Liver (tissue), 9 donors: ENCODE results near the gene RNU11. TPM values are rescaled to one million over a fixed set of nuclear protein-coding genes. Genes with fewer than 3 reads are reported as not detected.
A peak's percentile ranks its signal among the peaks of the same experiment; 100 is the strongest.
"Not testable (repeated sequence)": the region's sequence is repeated elsewhere in the genome, so short reads cannot be mapped to it uniquely, and the experiment has no call there.

Experiments
- DNase-seq: peaks from one replicate; pipeline ENCODE4 v3.0.0-alpha.2; 2017; ENCODE audit warnings: low spot score
- H3K27ac ChIP-seq, 2 donors: one replicate each; pipeline ENCODE4 v1.7.0; 2013; ENCODE audit warnings: inconsistent platforms in 2 of 2, low read length in 2 of 2, control low read depth in 1 of 2, low read depth in 1 of 2, mild to moderate bottlenecking in 1 of 2
- H3K27me3 ChIP-seq, 4 donors: one replicate each; pipeline versions ENCODE4 v1.6.1 to v1.7.0; 2013; ENCODE audit warnings: low read length in 3 of 4, inconsistent platforms in 1 of 4, mild to moderate bottlenecking in 1 of 4, moderate library complexity in 1 of 4; ENCODE audit not compliant: control insufficient read depth in 4 of 4, insufficient read depth in 4 of 4
- H3K36me3 ChIP-seq, 4 donors: one replicate each; pipeline versions ENCODE4 v1.6.1 to v1.7.0; 2013; ENCODE audit warnings: low read length in 3 of 4, mild to moderate bottlenecking in 3 of 4, low read depth in 1 of 4, moderate library complexity in 1 of 4; ENCODE audit not compliant: control insufficient read depth in 4 of 4, insufficient read depth in 3 of 4
- H3K4me1 ChIP-seq, 4 donors: one replicate each; pipeline versions ENCODE4 v1.6.1 to v1.7.0; 2013; ENCODE audit warnings: low read length in 3 of 4, mild to moderate bottlenecking in 3 of 4, moderate library complexity in 1 of 4; ENCODE audit not compliant: control insufficient read depth in 4 of 4, insufficient read depth in 4 of 4
- H3K4me3 ChIP-seq, 3 donors: one replicate each; pipeline versions ENCODE4 v1.6.1 to v1.7.0; 2013; ENCODE audit warnings: low read length in 3 of 3, control low read depth in 1 of 3, low read depth in 1 of 3, mild to moderate bottlenecking in 1 of 3
- H3K9ac ChIP-seq, 2 donors: one replicate each; pipeline ENCODE4 v1.7.0; 2013; ENCODE audit warnings: low read length in 2 of 2, mild to moderate bottlenecking in 2 of 2, moderate library complexity in 2 of 2, control low read depth in 1 of 2, low read depth in 1 of 2
- H3K9me3 ChIP-seq, 4 donors: one replicate each; pipeline versions ENCODE4 v1.6.1 to v1.7.0; 2013; ENCODE audit warnings: low read length in 3 of 4; ENCODE audit not compliant: control insufficient read depth in 4 of 4
- CTCF ChIP-seq: fragments of 150-350 bp; IDR thresholded peaks from 2 replicates; pipeline ENCODE4 v1.5.1; 2017; ENCODE audit warnings: improper control_type of control experiment, low read depth, low read length; ENCODE audit not compliant: missing input control
- FOXA2 ChIP-seq: IDR thresholded peaks from 2 replicates; pipeline ENCODE4 v1.6.1; 2016; ENCODE audit warnings: antibody characterized with exemption
- GABPA ChIP-seq, 2 donors: IDR thresholded peaks in 1 of 2; conservative IDR thresholded peaks in 1 of 2; 2 replicates each; pipeline ENCODE4 v1.6.1; 2016; ENCODE audit warnings: antibody characterized with exemption in 2 of 2, mild to moderate bottlenecking in 1 of 2, moderate library complexity in 1 of 2
- HNF4A ChIP-seq, 2 donors: conservative IDR thresholded peaks; 2 replicates each; pipeline ENCODE4 v1.6.1; 2016; ENCODE audit warnings: antibody characterized with exemption in 2 of 2, mild to moderate bottlenecking in 2 of 2
- HNF4G ChIP-seq: IDR thresholded peaks from 2 replicates; pipeline ENCODE4 v1.6.1; 2016; ENCODE audit warnings: antibody characterized with exemption
- JUND ChIP-seq, 2 donors: IDR thresholded peaks; 2 replicates each; pipeline ENCODE4 v1.6.1; 2016; ENCODE audit warnings: antibody characterized with exemption in 2 of 2
- MAX ChIP-seq: IDR thresholded peaks from 2 replicates; pipeline ENCODE4 v1.6.1; 2016; ENCODE audit warnings: antibody characterized with exemption
- NR2F2 ChIP-seq: IDR thresholded peaks from 2 replicates; pipeline ENCODE4 v1.6.1; 2016; ENCODE audit warnings: antibody characterized with exemption
- RAD21 ChIP-seq, 2 donors: IDR thresholded peaks; 2 replicates each; pipeline ENCODE4 v1.6.1; 2016; ENCODE audit warnings: antibody characterized with exemption in 2 of 2, mild to moderate bottlenecking in 2 of 2
- REST ChIP-seq: IDR thresholded peaks from 2 replicates; pipeline ENCODE4 v1.6.1; 2016; ENCODE audit warnings: antibody characterized with exemption, mild to moderate bottlenecking
- RXRA ChIP-seq, 2 donors: IDR thresholded peaks; 2 replicates each; pipeline ENCODE4 v1.6.1; 2017 to 2018; ENCODE audit warnings: antibody characterized with exemption in 2 of 2, mild to moderate bottlenecking in 1 of 2
- SP1 ChIP-seq: IDR thresholded peaks from 2 replicates; pipeline ENCODE4 v1.6.1; 2018; ENCODE audit warnings: antibody characterized with exemption, mild to moderate bottlenecking
- TAF1 ChIP-seq: conservative IDR thresholded peaks from 2 replicates; pipeline ENCODE4 v1.6.1; 2016; ENCODE audit warnings: antibody characterized with exemption, mild to moderate bottlenecking
- YY1 ChIP-seq: IDR thresholded peaks from 2 replicates; pipeline ENCODE4 v1.6.1; 2016; ENCODE audit warnings: antibody characterized with exemption, mild to moderate bottlenecking
- WGBS: extraction: QIAGEN DNeasy Blood & Tissue Kit; methylation state at CpG from one replicate; pipeline ENCODE4 v1.1.7; 2013; 5-methylcytosine and 5-hydroxymethylcytosine counted together
- polyA plus RNA-seq, 2 donors: library from polyadenylated mRNA; stranded (reverse) in 1 of 2; unstranded in 1 of 2; fragments of 200-250 nt in 1 of 2; fragments of >200 nt in 1 of 2; fragmentation: Nextera tagmentation in 1 of 2; extraction: Ambion mirVana in 1 of 2; gene quantifications; one replicate each; pipeline versions ENCODE4 v1.2.1 to v1.2.3, GENCODE V29; 2013 to 2015
- total RNA-seq, 2 donors: library from RNA; depleted of rRNA; stranded (reverse); fragments of >200 nt; gene quantifications; one replicate each; pipeline ENCODE4 v1.2.3, GENCODE V29; 2014
- TF ChIP-seq, protein P1 (sequence below): IDR thresholded peaks from 2 replicates; pipeline ENCODE4 v1.6.1; 2016; ENCODE audit warnings: antibody characterized with exemption
- TF ChIP-seq, protein P2 (sequence below): IDR thresholded peaks from 2 replicates; pipeline ENCODE4 v1.6.1; 2016; ENCODE audit warnings: antibody characterized with exemption
- donor health status: healthy.
- donor health status: healthy.
- donor health status: healthy.
- donor health status: healthy.
- donor health status: healthy.

RNU11 gene
- total and polyA plus RNA-seq, 4 donors = not detected

DNA sequence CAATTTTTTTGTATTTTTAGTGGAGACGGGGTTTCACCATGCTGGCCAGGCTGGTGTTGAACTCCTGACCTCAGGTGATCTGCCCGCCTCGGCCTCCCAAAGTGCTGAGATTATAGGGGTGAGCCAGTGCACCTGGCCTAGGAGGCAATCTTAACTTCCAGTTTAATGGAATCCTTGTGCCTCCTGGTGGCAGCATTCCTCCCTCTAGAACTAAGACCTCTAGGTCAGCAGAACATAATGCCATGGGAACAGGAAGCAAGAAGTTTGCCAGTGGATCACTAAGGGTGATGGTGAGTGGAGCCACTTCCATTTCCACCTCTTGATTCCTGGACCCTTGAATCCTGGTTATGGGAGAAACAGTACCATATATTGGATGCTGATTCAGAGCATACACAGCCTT, 5.5 kb downstream of the RNU11 start:
- H3K27ac ChIP-seq, H3K9me3 ChIP-seq, H3K9ac ChIP-seq, H3K27me3 ChIP-seq, H3K4me3 ChIP-seq, H3K36me3 ChIP-seq, DNase-seq: not testable (repeated sequence)
- peaks cover 4 to 16% (median 8%) of the 10 kb centered on the region in 4 donors for H3K4me1 ChIP-seq
- peak; percentile 36 to 62 for TF ChIP-seq RAD21 (IDR thresholded peaks at IDR 0.05)
- TF ChIP-seq CTCF = peak; percentile 26
- WGBS = 35% methylated on average over 3 of the region's 3 CpGs

- WGBS = 79% methylated on average over 10 of the region's 10 CpGs
- not testable (repeated sequence) for H3K9me3 ChIP-seq, H3K27ac ChIP-seq, H3K4me3 ChIP-seq, H3K9ac ChIP-seq, H3K27me3 ChIP-seq, H3K4me1 ChIP-seq, H3K36me3 ChIP-seq, DNase-seq
Observed at GRCh38 chr1:28655448-28656311, 7.3 kb downstream of the RNU11 start.

- no peak overlapping the region for H3K4me3 ChIP-seq
- no peak overlapping the region for H3K27ac ChIP-seq
- no peaks in the 10 kb centered on the region for H3K36me3 ChIP-seq
- WGBS = 94% methylated on average over 6 of the region's 6 CpGs
- no peak for DNase-seq
- no peak overlapping the region for H3K9ac ChIP-seq
- no peaks in the 10 kb centered on the region for H3K27me3 ChIP-seq
- no peaks in the 10 kb centered on the region for H3K9me3 ChIP-seq
- peaks cover 2 to 9% (median 4%) of the 10 kb centered on the region in 4 donors for H3K4me1 ChIP-seq
- no peak for TF ChIP-seq REST
- no peak for TF ChIP-seq RXRA (IDR thresholded peaks at IDR 0.05)
- no peak for TF ChIP-seq HNF4A (conservative IDR thresholded peaks at IDR 0.05)
- no peak for TF ChIP-seq TAF1
- no peak for TF ChIP-seq MAX
- TF ChIP-seq, protein P1, sequence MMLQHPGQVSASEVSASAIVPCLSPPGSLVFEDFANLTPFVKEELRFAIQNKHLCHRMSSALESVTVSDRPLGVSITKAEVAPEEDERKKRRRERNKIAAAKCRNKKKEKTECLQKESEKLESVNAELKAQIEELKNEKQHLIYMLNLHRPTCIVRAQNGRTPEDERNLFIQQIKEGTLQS = no peak
- no peak for TF ChIP-seq SP1
- no peak for TF ChIP-seq NR2F2
- TF ChIP-seq HNF4G = no peak
- TF ChIP-seq, protein P2, sequence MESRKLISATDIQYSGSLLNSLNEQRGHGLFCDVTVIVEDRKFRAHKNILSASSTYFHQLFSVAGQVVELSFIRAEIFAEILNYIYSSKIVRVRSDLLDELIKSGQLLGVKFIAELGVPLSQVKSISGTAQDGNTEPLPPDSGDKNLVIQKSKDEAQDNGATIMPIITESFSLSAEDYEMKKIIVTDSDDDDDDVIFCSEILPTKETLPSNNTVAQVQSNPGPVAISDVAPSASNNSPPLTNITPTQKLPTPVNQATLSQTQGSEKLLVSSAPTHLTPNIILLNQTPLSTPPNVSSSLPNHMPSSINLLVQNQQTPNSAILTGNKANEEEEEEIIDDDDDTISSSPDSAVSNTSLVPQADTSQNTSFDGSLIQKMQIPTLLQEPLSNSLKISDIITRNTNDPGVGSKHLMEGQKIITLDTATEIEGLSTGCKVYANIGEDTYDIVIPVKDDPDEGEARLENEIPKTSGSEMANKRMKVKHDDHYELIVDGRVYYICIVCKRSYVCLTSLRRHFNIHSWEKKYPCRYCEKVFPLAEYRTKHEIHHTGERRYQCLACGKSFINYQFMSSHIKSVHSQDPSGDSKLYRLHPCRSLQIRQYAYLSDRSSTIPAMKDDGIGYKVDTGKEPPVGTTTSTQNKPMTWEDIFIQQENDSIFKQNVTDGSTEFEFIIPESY = no peak
- TF ChIP-seq RAD21 (IDR thresholded peaks at IDR 0.05) = no peak
- TF ChIP-seq YY1 = no peak
- no peak for TF ChIP-seq FOXA2
- TF ChIP-seq GABPA (IDR thresholded peaks at IDR 0.05 in 1 of 2, conservative IDR thresholded peaks at IDR 0.05 in 1 of 2) = no peak
- TF ChIP-seq JUND (IDR thresholded peaks at IDR 0.05) = no peak
- TF ChIP-seq CTCF = no peak
Observed at GRCh38 chr1:28656335-28656734, 7.9 kb downstream of the RNU11 start.
